GM21381 (cell line): Measurements from ENCODE around the gene GAPT.
"Not testable (repeated sequence)": the region's sequence is repeated elsewhere in the genome, so short reads cannot be mapped to it uniquely, and the experiment has no call there.

Experiments used
- ATAC-seq: cut with Tn5 transposase; IDR thresholded peaks from one replicate; pipeline ENCODE4 v1.9.1; 2021; ENCODE audit warnings: mild to moderate bottlenecking, moderate library complexity; ENCODE audit not compliant: unreplicated experiment

The GAPT gene

GRCh38 chr5:58503390-58504046 is 12.3 kb downstream of the GAPT start:
- ATAC-seq, result no peak

DNA sequence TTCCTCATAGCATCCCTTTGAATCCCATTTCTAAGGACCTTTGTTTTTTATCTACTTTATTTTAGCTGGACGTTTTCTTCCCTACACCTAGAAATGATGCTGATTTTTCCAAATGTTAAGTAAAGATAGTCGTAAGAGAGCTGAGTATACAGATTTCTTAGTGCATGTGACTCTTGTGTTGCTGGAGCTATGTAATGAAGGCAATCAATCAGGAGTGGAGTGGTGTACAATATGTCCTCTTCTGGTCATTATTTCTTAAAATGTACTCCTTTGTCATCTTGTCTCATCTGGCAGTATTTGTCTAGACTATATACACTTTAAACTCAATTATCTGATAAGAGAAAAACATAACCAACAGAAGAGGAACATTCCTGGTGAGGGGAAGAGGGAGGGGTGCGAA is 13.5 kb downstream of the GAPT start:
- ATAC-seq, result no peak

- no peak for ATAC-seq
Measured at GRCh38 chr5:58505502-58505901, 14.3 kb downstream of the GAPT start.

DNA sequence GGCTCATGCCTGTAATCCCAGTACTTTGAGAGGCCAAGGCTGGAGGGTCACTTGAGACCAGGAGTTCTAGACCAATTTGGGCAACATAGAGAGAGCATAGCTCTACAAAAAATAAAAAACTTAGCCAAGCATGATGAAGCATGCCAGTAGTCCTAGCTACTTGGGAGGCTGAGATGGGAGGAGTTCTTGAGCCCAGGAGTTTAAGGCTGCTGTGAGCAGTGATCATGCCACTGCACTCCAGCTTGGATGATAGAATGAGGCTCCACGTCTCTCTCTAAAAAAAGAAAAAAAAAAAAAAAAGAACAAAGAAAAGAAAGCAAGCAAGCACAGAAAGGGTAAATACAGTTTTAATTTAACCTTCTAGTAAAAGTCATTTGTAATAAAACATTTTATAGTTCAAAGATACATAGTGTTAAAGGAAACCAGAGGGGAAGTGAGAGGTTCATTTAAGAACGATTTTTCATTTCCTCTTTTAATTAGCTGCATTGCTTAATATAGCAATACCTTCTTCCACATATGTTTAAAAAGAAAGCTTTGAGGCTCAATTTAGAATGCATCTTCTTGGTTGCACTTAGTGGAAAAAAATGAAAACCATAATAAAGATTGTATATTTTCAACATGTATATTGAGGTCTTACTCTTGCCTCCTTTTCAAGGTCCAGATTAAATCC is 14.9 kb downstream of the GAPT start:
- peak; percentile 69 for ATAC-seq

GRCh38 chr5:58507715-58508114 is 16.5 kb downstream of the GAPT start:
- no peak for ATAC-seq

DNA sequence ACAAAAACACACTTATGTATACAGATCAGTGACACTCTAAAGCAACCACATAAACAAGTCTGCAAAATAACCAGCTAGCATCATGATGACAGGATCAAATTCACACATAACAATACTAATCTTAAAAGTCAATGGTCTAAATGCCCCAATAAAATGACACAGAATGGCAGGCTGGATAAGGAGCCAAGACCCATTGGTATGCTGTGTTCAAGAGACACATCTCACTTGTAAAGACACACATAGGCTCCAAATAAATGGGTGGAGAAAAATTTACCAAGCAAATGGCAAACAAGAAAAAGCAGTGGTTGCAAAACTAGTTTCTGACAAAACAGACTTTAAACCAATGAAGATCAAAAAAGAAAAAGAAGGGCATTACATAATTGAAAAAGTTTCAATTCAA is 26.0 kb downstream of the GAPT start:
- no peak for ATAC-seq

DNA sequence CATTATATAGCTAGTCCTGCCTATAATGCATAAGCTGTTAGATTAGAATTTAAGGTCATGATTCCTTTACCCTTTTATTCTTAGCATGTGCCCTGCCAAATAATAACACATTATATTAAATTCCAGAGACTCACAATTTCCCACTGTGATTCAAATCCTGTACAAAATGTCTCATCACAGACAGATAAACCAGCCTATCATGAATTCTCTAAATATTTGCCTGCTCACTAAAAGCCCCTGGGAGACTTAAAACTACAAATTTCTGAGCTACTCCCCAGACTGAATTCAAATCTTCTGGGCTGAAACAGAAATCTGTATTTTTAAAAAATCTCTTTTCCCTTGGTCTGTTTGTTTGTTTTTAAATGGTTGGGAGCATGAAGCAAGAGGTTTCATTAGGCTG is 32.7 kb downstream of the GAPT start:
- ATAC-seq, result no peak

GRCh38 chr5:58524571-58524970 is 33.3 kb downstream of the GAPT start:
- no peak for ATAC-seq

- ATAC-seq, result no peak
Measured at GRCh38 chr5:58530942-58531490, 39.8 kb downstream of the GAPT start.

- not testable (repeated sequence) for ATAC-seq
Measured at GRCh38 chr5:58541935-58542334, 50.7 kb downstream of the GAPT start.

DNA sequence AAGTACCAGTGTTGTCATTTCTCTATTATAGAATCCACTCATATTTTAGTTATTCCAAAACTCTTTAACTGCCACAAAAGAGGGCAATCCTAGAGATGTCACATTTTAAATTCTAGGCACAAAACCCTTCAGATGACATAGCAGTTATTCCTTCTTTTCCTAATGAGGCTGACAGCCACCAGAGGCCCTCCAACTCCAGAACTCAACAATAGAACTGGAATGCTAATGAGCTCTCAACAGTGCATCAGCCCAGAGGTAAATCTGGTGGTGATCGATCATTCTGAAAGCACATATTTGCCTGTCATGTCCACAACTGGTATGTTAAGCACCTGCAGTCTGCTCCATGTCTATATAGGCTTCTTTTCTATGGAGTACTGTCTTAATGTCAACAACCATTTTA is 51.5 kb downstream of the GAPT start:
- no peak for ATAC-seq

DNA sequence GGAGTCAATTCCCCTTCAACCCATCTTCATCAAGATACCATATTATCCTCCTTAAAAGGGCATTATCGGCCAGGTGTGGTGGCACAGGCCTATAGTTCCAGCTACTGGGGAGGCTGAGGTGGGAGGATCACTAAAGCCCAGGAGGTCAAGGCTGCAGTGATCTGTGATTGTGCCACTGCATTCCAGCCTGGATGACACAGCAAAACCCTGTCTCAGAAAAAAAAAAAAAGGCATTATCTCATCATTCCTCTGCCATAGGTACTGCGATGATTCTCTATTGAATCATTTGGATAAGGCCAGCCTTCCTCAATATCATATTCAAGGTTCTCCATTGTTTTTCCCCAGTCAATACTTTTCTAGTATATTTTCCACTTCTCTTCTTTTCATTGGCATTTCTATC is 52.5 kb downstream of the GAPT start:
- no peak for ATAC-seq

DNA sequence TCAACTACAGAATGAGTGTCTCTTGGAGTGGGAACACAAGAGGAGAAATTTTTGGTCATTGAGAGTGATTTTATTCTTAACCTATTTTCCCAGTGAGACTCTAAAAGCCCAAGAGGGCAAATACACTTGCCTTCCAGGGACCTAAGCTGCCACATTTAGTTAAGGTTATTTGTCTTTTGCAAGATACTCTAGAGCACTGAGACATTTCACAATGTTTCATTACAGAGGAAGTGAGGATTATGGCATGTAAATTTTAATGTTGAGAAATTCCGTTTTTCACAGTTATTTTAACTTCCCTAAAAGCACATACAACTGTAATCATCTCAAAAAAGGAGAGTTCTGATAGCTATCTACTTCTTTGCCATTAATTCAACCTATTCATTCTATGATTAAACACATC is 53.0 kb downstream of the GAPT start:
- no peak for ATAC-seq

DNA sequence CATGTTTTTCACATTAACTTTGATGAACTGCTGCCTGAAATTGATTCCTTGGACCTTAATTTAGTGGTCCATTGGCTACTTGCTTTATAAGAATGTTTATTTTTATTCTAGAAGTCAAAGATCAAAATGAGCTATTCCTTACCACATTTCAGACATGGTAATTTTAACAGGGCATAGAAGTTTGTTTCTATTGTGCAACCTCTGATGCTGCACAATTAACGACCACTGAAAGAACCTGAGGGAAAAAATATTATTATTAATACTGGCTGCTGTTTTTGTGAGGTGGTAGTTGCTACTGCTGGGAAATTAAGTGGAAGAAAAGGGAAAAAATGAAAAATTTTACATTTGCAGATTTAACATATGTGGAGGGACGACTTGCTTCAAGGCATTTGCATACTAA is 53.7 kb downstream of the GAPT start:
- no peak for ATAC-seq

DNA sequence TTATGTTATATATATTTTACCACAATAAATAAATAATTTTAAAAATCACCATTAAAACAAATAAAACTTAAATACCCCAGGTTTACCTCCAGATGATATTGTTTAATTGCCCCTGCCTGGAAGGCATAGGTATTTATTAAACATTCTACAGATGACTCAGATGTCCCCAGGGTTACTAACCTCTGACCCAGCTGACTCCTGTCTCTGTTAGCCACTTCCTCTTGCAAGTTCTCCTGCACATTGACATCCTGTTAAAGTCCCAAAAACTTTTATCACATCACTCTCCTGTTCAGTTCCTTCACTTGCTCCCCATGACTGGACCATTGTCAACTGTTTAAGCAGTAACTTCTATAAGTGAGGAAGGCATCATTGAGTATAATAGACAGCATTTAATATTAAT is 54.7 kb downstream of the GAPT start:
- ATAC-seq, result peak; percentile 99
